GM12873 (cell line): Measurements from ENCODE around the gene ARFGAP1.

Source experiments
- CTCF ChIP-seq: IDR thresholded peaks from 2 replicates; pipeline ENCODE4 v1.5.1; 2012; ENCODE audit warnings: low read depth, mild to moderate bottlenecking, moderate library complexity, low read length, control low read depth; ENCODE audit not compliant: insufficient read depth; ENCODE audit errors: missing control alignments

ARFGAP1 gene

DNA sequence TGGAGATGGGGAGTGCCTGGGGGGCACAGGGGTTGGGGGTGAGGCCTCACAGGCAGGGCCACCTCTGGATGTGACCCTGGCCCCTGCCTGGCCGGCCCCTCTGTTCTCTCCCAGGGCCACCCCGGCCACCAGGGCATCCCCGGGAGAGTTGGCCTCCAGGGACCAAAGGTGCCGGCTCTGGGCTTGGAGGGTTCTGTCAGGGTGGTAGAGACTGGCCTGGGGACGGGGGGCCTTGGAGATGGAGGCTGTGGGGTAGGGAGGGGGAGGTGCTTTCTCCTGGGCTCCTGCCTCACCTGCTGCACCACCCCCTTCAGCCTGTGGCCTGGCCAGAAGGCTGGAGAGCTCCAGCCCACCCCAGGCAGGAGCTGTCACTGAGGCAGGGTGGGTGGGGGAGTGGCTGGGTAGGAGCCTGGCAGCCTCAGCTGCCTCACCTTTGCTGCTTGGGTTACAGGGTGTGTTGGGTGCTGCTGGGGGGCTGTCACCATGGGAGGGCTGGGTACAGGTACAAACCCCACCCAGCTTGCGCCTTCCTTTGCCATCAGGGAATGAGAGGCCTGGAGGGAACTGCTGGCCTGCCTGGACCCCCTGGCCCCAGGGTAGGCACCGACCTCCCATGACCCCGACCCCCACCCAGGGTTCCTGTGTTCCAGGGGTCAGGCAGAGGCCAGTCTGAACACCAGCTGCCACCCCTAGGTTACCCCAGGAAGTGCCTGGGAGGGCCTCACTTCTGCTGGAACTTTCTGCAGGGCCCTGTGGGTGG is 53.1 kb downstream of the ARFGAP1 start:
- TF ChIP-seq CTCF, result no peak

DNA sequence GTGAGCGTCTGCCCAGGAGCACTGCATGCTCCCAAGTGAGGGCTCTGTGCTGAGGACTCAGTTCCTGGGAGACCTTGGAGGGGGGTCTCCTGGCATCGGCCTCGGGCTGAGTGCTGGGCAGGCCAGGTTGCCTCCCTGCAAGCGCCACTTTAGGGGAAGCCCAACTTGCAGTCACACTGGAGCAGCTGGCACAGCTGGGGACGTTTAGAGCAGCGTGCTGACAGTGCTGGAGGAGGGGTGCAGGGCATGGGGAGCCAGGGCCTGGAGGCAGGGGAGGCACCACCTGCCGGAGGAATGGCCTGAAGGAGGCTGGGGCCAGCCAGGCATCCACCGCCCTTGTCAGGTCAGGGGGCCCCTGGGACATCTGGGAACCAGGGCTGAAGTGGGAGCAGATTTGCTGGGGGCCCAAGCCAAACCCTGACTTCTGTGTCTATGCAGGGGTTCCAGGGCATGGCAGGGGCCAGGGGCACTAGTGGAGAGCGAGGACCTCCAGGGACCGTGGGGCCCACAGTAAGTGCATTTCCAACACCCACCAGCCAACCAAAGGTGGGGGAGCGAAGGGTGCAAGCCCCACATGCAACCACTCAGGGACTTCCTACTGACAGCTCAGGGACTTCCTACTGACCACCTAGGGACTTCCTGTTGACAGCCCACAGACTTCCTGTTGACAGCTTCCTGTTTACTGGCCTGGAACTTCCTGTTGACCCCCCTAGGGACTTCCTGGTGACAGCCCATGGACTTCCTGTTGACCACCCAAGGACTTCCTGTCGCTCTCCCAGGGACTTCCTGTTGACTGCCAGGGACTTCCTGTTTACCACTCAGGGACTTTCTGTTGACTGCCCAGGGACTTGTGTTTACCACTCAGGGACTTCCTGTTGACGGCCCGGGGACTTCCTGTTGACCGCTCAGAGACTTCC is 54.0 kb downstream of the ARFGAP1 start:
- no peak for TF ChIP-seq CTCF

DNA sequence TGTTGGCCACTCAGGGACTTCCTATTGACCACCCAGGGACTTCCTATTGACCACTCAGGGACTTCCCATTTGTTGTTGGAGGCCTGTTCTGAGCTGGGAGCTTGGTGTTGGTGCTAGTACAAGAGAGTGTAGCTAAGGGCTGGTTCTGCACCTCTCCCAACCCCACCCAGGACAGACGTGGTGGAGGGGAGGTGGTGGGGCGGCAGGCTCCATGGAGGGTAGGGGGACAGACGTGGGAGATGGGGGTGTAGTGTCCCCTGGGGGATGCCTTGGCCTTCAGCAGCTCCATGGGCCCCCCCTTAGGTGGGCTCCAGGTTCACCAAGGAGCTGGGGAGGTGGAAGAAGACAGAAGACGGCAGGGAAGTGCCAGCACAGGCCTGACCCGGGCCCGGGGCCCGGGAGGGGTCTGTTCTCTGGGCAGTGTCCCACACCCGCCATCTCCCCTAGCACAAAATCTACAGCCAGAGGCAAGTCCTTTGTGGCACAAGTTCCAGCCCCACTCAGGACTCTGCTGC is 54.7 kb downstream of the ARFGAP1 start:
- no peak for TF ChIP-seq CTCF

- TF ChIP-seq CTCF, result no peak
These were observed 55.5 kb downstream of the ARFGAP1 start for GRCh38 chr20:63328026-63328700.

DNA sequence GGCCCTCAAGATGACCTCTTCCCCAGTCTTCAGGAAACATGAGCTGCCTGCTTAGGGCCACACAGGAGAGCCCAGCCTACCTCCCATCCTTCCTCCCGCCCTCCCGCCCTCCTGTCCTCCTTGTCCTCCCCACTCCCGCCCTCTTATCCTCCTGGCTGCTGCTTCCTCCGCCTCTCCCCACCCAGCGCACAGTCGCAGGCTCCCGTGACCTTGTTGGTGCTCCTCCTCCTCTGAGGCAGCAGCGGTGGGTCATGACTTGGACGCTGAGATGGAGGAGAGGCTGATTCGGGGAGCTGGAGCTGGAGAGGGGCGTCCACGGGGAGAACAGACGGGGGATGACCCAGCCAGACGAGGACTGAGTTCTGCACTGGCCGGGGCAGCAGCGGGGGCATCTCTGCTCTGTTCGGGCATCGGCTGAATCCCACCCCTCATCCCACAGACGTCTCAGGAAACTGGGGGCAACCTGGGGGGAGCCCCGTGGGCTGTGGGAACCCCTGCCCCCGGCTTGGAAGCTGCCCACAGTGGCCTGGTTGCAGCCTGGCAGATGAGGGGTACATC is 56.2 kb downstream of the ARFGAP1 start:
- TF ChIP-seq CTCF, result no peak

- no peak for TF ChIP-seq CTCF
These were observed 56.9 kb downstream of the ARFGAP1 start for GRCh38 chr20:63329331-63330083.
